ENCODE measurements around the gene TIAL1.
"Not testable (repeated sequence)": the region's sequence is repeated elsewhere in the genome, so short reads cannot be mapped to it uniquely, and the experiment has no call there.

The TIAL1 gene

DNA sequence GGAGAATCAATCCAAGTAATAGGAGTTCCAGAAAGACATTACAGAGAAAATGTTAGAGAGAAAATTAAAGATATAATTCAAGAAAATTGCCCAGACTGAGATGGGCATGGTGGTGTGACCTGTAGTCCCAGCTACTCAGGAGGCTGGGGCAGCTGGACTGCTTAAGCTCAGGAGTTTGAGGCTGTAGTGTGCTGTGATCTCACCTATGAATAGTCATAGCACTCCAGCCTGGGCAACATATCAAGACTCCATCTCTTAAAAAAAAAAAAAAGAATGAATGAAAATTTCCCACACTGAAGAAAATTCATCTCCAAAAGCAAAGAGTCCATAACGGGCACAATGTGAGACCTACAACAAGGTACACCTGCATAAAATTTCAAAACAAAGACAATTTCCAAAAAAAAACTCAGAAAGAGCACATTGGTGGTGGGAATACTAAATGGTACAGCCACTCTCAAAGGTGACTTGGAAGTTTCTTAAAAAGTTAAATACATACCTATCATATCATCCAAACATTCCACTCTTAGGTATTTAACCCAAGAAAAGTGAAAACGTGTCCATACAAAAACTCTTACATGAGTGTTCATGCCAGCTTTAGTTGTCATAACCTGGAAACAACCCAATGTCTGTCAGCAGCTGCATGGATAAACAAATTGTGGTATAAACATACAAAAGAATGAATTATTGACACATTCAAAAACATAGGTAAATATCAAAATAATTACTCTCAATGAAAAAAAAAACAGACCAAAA, 47.3 kb downstream of the TIAL1 start:
- no peak for DNase-seq (ENCODE audit: low spot score)

- no peak for DNase-seq (ENCODE audit: low spot score)
These were observed 50.8 kb downstream of the TIAL1 start for GRCh38 chr10:119546009-119546408.

DNA sequence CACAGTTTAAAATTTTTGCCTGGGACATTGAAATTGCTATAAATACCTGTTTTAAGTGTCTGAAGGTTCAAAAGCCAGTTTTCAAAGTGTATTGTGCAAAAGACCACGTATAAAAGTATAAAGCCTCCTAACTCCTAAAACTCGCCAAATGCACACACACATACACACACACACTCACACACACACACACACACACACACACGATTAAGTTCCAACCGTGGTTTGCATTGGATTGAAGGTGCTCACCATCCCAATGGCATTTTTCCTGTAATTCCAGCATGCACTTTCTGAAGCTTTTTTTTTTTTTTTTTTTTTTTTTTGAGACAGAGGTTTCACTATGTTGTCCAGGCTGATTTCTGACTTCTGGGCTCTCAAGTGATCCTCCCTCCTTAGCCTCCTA, 51.5 kb downstream of the TIAL1 start:
- DNase-seq (ENCODE audit: low spot score), result no peak

DNA sequence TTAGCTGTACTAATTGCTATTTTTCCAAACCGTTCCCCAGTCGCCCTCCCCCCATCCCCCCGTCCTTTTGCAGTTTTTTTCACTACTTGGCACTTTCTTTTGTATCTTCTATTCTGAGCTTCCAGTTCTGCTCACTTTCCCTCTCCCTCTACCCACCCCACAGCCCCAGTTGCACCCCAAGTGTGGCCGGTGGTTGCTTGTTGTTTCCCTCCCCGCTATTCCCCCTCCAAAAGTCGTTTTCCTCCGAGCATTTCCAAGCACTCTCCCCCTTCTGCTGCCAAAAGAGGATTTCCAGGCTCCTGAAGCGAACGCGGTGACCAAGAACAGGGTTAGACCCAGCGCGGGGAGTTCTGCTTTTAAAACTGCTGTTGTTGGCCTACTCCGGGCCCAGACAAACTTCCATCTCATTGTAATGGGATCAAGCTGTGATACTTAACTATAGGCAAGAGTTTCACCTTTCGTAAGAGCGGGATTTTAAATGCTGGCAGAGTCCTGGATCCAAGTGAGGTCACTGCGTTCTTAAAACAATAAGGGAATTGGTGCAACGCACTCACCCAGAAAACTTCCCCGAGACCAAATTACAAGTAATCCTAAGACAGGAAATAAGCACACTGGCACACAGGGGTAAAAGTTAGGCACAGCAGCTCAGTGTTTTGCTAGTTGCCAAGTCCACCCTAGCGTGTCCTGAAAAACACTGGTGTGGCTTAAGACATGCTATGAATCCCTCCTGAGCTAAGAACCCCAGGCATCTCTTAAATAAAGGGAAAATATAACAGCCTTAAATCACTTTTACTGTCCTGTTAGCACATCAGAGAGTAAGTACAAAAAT, 52.7 kb downstream of the TIAL1 start:
- no peak for DNase-seq (ENCODE audit: low spot score)

GRCh38 chr10:119542988-119543813, 53.6 kb downstream of the TIAL1 start:
- DNase-seq (ENCODE audit: low spot score), result peak; percentile 82

GRCh38 chr10:119542357-119542987, 54.3 kb downstream of the TIAL1 start, which contains the start of gene RGS10:
Gene RGS10 (minus strand): TSS chr10:119542719. CDS start chr10:119542638, 81 bp downstream.
- DNase-seq (ENCODE audit: low spot score), result no peak

GRCh38 chr10:119541459-119542356, 55.1 kb downstream of the TIAL1 start:
- no peak for DNase-seq (ENCODE audit: low spot score)

DNA sequence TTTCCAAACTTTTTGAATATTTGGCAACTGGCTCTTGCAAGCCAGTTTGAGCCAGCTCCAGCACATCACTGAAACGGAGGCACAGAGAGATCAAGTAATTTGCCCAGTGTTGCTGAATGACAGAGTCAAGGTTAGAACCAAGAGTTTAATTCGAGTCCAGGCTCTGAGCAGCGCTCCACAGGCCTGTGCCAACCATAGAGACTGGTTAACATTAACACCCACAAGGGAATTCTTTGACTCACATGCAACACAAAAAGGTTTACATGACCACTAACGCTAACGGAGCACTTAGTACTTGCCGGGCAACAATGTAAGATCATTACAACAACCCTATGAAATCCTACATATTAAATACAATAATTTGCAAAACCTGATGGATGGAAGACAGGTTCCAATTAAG, 55.7 kb downstream of the TIAL1 start:
- no peak for DNase-seq (ENCODE audit: low spot score)

- no peak for DNase-seq (ENCODE audit: low spot score)
These were observed 56.7 kb downstream of the TIAL1 start for GRCh38 chr10:119540038-119540437.

GRCh38 chr10:119539359-119539825, 57.4 kb downstream of the TIAL1 start:
- DNase-seq (ENCODE audit: low spot score), result no peak

- no peak for DNase-seq (ENCODE audit: low spot score)
These were observed 58.0 kb downstream of the TIAL1 start for GRCh38 chr10:119538632-119539358.

DNA sequence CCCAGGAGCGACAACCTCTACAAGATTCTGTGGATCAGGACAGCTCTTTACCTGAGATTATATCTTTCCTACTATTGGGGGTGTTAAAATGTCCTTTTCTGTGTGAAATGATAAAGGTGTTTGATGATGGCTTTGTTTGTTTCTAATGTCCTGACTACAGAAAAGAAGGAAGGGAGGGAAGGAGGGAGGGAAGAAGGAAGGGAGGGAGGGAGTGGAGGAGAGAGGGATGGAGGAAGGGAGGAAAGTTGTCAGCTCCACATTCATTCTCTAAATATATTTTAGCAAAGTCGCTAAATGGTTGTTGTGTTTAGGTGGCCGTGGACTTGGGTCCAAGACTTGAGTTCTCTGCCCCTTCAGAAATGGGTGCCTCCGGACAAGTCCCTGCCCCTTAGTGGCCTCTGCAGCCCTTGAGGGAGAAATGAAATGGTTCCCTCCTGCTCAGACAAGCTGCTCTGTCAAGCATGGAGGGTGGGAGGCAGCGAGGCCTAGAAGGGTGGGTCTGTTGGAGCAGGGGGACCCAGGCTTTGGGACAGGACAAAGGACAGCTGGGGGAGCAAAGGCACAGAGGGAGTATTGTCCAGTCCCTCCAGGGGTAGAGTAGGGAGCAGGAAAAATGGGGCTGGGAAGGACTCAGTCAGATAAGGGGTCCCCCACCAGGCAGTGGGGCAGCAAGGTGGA, 58.7 kb downstream of the TIAL1 start:
- DNase-seq (ENCODE audit: low spot score), result no peak

- DNase-seq (ENCODE audit: low spot score), result no peak
These were observed 60.2 kb downstream of the TIAL1 start for GRCh38 chr10:119536508-119537025.

GRCh38 chr10:119535837-119536507, 60.8 kb downstream of the TIAL1 start:
- no peak for DNase-seq (ENCODE audit: low spot score)

DNA sequence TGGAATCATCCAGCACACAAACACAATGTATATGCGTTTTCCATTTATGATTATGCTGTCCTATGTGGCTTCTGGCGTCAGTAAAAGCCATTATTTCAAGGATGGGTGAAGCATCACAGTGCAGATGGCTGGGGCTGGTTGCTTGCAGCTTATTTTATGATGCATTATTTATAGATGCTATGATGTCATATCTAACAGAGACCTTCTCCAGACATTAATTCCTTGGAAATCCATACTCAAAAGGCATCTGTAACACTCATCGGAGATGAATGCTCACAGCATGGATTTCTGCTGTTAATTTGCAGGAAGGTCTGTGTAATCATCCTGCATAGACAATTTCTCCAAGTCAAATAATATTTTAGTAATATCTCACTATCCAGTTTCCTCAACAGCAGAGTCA, 61.5 kb downstream of the TIAL1 start:
- DNase-seq (ENCODE audit: low spot score), result no peak

DNA sequence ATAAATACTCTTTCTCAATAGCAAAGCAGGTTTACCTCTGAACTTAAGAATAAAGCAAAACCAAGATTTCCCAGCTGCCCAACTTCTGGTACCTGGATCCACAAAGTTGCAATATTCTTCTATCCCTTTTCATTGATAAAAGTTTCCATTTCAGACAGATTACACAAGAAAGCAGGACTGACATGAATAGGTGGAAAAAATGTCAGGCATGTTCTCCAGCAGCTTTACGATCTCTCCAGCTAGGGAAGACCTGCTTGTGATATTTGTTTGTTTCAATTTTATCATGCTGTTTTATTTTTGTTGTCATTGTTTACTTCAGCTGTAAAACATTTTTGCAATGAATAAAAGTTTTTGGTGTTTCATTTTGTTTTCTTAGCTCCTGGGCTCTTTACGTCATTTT, 63.3 kb downstream of the TIAL1 start:
- no peak for DNase-seq (ENCODE audit: low spot score)

GRCh38 chr10:119532791-119533190, 64.0 kb downstream of the TIAL1 start:
- not testable (repeated sequence) for DNase-seq (ENCODE audit: low spot score)

DNA sequence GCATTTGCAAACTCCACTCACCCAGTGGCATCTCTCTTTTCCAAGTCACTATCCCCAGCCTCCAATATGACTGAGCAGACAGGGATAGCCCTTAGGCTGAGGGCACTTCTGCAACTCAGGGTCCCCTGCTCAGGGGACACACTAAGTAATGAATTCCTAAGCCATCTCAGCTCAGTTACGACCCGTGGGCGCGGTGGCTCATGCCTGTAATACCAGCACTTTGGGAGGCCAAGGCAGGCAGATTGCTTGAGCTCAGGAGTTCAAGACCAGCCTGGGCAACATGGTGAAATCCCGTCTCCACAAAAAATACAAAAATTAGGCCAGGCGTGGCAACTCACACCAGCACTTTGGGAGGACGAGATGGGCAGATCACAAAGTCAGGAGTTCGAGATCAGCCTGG, 64.5 kb downstream of the TIAL1 start:
- not testable (repeated sequence) for DNase-seq (ENCODE audit: low spot score)

DNA sequence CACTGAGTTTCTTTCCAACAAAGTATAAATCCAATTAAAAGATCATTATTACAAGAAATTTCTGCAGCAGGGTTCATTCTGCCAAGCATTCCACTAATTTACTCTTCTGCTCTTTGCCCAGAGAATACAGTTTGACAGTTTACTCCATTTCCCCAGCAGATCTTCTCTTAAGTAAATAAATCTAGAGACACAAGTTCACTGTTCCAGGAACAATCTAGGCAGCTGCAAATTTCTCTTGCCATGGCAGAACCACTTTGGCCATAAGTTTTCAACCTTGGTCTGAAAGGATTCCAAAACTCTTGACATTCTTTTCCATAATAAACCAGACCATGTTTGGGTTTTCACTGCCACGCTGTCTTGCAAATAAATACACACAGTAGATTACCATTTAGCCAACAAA, 65.7 kb downstream of the TIAL1 start:
- DNase-seq (ENCODE audit: low spot score), result no peak

All from left forelimb (tissue), 1 donor.